Cardiac muscle cell (in vitro differentiated cells and primary cell): Measurements from ENCODE around the gene ADPRS. TPM values are rescaled to one million over a fixed set of nuclear protein-coding genes. Genes with fewer than 3 reads are reported as not detected.

Experiments used
- DNase-seq, 2 donors: peaks; one replicate each; pipeline versions ENCODE4 v3.0.0 to v3.0.0-alpha.2; 2010 to 2017; ENCODE audit warnings: low read depth in 1 of 2, low spot score in 1 of 2
- H3K27ac ChIP-seq: fragments of 200-600 bp; sonication (generic); 2 replicates; pipeline ENCODE4 v1.5.1; 2016
- H3K27me3 ChIP-seq: fragments of 200-600 bp; sonication (generic); 2 replicates; pipeline ENCODE4 v1.6.0; 2016; ENCODE audit warnings: control low read depth
- H3K36me3 ChIP-seq: fragments of 200-600 bp; sonication (generic); 2 replicates; pipeline ENCODE4 v1.5.1; 2016; ENCODE audit warnings: control low read depth
- H3K4me1 ChIP-seq: fragments of 200-600 bp; sonication (generic); 2 replicates; pipeline ENCODE4 v1.8.1; 2017; ENCODE audit warnings: low read depth, mild to moderate bottlenecking, mixed run types
- H3K4me3 ChIP-seq: fragments of 200-600 bp; sonication (generic); 2 replicates; pipeline ENCODE4 v1.5.1; 2016; ENCODE audit warnings: mild to moderate bottlenecking
- H3K9me3 ChIP-seq: fragments of 200-600 bp; sonication (generic); 2 replicates; pipeline ENCODE4 v1.5.1; 2017; ENCODE audit warnings: low read depth, mild to moderate bottlenecking, control low read depth
- CTCF ChIP-seq: IDR thresholded peaks from 2 replicates; pipeline ENCODE4 v1.5.1; 2012; ENCODE audit warnings: low read depth, mild to moderate bottlenecking, low read length
- polyA plus RNA-seq: library from polyadenylated mRNA; unstranded; fragments of >200 nt; fragmentation: Nextera tagmentation; extraction: Ambion mirVana; gene quantifications from 2 replicates; pipeline ENCODE4 v1.2.1, GENCODE V29; 2016
- total RNA-seq: library from RNA; depleted of rRNA; stranded (reverse); fragments of >200 nt; gene quantifications from 2 replicates; pipeline ENCODE4 v1.2.3, GENCODE V29; 2016

ADPRS gene
- total and polyA plus RNA-seq, 2 experiments from 2014 or later = 59.7 to 68.4 TPM

DNA sequence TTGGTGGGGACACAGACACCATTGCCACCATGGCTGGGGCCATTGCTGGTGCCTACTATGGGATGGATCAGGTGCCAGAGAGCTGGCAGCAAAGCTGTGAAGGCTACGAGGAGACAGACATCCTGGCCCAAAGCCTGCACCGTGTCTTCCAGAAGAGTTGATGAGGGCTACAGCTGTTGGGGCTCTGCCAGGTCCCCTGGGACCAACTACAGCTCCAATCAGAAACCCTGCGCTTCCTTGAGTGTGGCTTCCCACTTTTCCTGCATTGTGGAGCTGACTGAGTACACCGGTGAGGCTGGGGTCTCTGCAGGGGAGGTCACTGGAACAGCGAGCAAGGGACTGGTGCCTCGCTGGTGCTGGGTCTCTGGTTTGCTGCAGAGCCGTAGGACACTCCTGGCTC lies 4.5 kb downstream of the ADPRS start:
- DNase-seq = no peak
- no peak for TF ChIP-seq CTCF
- Histone ChIP-seq H3K4me3 (no peak overlapping the region), H3K9me3 (no peaks in the 10 kb centered on the region), H3K36me3 (peaks cover 40% of the 10 kb centered on the region), H3K27me3 (no peaks in the 10 kb centered on the region), H3K4me1 (peaks cover 7% of the 10 kb centered on the region), H3K27ac (no peak overlapping the region)

- no peak for TF ChIP-seq CTCF
- Histone ChIP-seq H3K9me3 (no peaks in the 10 kb centered on the region), H3K27me3 (no peaks in the 10 kb centered on the region), H3K4me3 (no peak overlapping the region), H3K27ac (no peak overlapping the region), H3K4me1 (peaks cover 7% of the 10 kb centered on the region), H3K36me3 (peaks cover 40% of the 10 kb centered on the region)
- DNase-seq = no peak
Measured at GRCh38 chr1:36093929-36094328, 5.2 kb downstream of the ADPRS start.

GRCh38 chr1:36094621-36095061 lies 5.9 kb downstream of the ADPRS start:
- peaks cover 6% of the 10 kb centered on the region for H3K4me1 ChIP-seq
- no peak for TF ChIP-seq CTCF
- no peak for DNase-seq
- no peaks in the 10 kb centered on the region for H3K9me3 ChIP-seq
- peaks cover 40% of the 10 kb centered on the region for H3K36me3 ChIP-seq
- H3K4me3 ChIP-seq = no peak overlapping the region
- no peak overlapping the region for H3K27ac ChIP-seq
- no peaks in the 10 kb centered on the region for H3K27me3 ChIP-seq

DNA sequence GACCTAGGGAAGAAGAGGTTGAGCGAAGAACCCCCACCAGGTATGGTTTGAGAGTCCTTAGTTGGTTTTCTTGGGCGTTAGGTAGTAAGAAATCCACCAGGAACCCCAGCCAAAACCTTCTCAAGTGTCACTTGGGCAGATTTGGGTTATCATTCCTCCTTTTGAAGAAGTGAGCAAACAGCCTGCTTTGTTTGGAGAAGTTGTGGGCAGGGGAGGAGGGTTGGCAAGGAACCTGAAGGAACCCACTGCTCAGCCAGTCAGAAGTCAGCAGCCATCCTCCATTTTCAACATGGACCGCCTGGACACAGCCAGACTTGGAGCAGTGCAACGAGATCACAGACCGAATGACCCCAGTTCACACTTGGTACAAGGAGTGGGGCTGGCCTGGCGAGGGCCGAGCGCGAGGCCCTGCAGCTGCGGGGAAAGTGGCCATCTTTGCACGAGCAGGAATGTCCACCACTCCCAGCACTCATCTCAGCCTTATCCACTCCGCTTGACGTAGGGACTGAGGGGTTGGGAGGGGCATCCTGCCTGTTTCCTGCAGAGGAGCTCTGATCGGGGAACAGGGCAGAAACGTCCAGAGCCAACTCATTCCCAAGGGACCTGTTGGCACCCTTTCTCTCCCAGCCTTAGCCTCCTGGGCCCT lies 7.2 kb downstream of the ADPRS start:
- no peak overlapping the region for H3K27ac ChIP-seq
- H3K4me1 ChIP-seq = no peaks in the 10 kb centered on the region
- H3K4me3 ChIP-seq = no peak overlapping the region
- no peaks in the 10 kb centered on the region for H3K9me3 ChIP-seq
- DNase-seq = peak in 1 of 2 donors; percentile 7
- no peaks in the 10 kb centered on the region for H3K27me3 ChIP-seq
- TF ChIP-seq CTCF = no peak
- peaks cover 40% of the 10 kb centered on the region for H3K36me3 ChIP-seq

DNA sequence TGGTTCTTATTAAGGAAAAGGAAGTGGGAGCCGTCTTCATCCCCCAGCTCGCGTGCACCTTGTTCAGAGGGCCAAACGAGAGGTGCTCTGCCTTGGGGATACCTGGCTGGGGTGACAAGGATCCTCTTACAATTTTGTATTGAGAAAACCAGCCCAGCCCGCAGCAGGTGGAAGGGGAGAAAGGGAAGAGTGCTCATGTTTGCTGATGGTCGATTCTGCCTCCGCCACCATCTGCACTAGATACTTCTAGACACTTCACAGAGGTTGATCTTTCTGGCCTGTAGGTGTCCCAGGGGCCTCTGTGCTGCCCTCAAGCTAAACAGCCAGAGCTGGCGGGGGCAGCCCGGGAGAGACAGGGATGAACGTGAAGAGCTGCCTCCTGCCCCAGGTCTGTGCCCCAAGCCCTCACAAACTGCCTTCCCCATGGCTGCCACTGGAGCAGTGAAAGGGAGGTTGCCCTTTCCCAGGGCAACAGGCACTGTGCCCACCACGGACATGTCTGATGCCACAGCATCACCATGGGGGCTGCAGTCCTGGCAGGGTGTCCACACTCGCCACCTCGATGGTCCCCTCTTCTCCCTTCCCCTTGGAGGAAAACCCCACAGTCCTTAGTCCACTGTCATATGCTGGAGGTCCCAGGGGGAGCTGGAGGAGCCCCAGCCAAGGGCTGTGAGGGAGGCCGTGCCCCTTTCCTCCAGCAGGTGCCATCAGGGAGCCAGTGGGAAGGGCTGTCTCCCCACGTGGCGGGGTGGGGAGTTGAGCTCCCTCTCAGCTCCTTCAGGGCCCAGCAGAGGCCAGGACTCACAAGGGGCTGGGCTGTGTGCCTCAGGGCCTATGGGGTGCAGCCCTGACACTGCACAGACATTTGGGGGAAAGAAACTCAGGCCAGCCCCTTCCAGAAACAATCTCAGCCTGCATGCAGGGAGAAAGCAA lies 8.1 kb downstream of the ADPRS start:
- Histone ChIP-seq H3K27me3 (no peaks in the 10 kb centered on the region), H3K4me1 (no peaks in the 10 kb centered on the region), H3K27ac (peak overlapping the region; percentile 28), H3K4me3 (no peak overlapping the region), H3K36me3 (peaks cover 36% of the 10 kb centered on the region), H3K9me3 (no peaks in the 10 kb centered on the region)
- DNase-seq = peak; percentile 9 to 27
- TF ChIP-seq CTCF = no peak
